HEK293T (cell line): ENCODE measurements around the gene LYZL6.

Source experiments
- ARNT ChIP-seq: fragments of 450-650 bp; IDR thresholded peaks from 2 replicates; pipeline ENCODE4 v1.6.1; 2017; ENCODE audit warnings: mild to moderate bottlenecking
- BHLHE40 ChIP-seq: fragments of 450-650 bp; IDR thresholded peaks from 2 replicates; pipeline ENCODE4 v1.6.1; 2016; ENCODE audit warnings: mild to moderate bottlenecking, moderate library complexity, borderline replicate concordance
- ELF4 ChIP-seq: fragments of 450-650 bp; IDR thresholded peaks from 2 replicates; pipeline ENCODE4 v1.6.1; 2017; ENCODE audit warnings: antibody characterized with exemption
- FOXA1 ChIP-seq: fragments of 450-650 bp; IDR thresholded peaks from 2 replicates; pipeline ENCODE4 v1.6.1; 2016; ENCODE audit warnings: mild to moderate bottlenecking
- FOXK2 ChIP-seq: fragments of 450-650 bp; IDR thresholded peaks from 2 replicates; pipeline ENCODE4 v1.6.1; 2016; ENCODE audit warnings: mild to moderate bottlenecking
- FOXM1 ChIP-seq: fragments of 450-650 bp; IDR thresholded peaks from 2 replicates; pipeline ENCODE4 v1.6.1; 2017; ENCODE audit warnings: mild to moderate bottlenecking, borderline replicate concordance
- HDGF ChIP-seq: fragments of 450-650 bp; IDR thresholded peaks from 2 replicates; pipeline ENCODE4 v1.6.1; 2017; ENCODE audit warnings: antibody characterized with exemption, borderline replicate concordance
- L3MBTL2 ChIP-seq: fragments of 450-650 bp; conservative IDR thresholded peaks from 2 replicates; pipeline ENCODE4 v1.6.1; 2016; ENCODE audit warnings: mild to moderate bottlenecking
- SP1 ChIP-seq: fragments of 450-650 bp; IDR thresholded peaks from 2 replicates; pipeline ENCODE4 v1.6.1; 2017
- SUZ12 ChIP-seq: fragments of 450-650 bp; IDR thresholded peaks from 2 replicates; pipeline ENCODE4 v1.6.1; 2016; ENCODE audit warnings: mild to moderate bottlenecking
- TARDBP ChIP-seq: fragments of 450-650 bp; IDR thresholded peaks from 2 replicates; pipeline ENCODE4 v1.6.1; 2016
- ZNF384 ChIP-seq: fragments of 450-650 bp; IDR thresholded peaks from 2 replicates; pipeline ENCODE4 v1.6.1; 2016
- TF ChIP-seq, protein P1 (sequence below): fragments of 450-650 bp; IDR thresholded peaks from 2 replicates; pipeline ENCODE4 v1.6.1; 2016

DNA sequence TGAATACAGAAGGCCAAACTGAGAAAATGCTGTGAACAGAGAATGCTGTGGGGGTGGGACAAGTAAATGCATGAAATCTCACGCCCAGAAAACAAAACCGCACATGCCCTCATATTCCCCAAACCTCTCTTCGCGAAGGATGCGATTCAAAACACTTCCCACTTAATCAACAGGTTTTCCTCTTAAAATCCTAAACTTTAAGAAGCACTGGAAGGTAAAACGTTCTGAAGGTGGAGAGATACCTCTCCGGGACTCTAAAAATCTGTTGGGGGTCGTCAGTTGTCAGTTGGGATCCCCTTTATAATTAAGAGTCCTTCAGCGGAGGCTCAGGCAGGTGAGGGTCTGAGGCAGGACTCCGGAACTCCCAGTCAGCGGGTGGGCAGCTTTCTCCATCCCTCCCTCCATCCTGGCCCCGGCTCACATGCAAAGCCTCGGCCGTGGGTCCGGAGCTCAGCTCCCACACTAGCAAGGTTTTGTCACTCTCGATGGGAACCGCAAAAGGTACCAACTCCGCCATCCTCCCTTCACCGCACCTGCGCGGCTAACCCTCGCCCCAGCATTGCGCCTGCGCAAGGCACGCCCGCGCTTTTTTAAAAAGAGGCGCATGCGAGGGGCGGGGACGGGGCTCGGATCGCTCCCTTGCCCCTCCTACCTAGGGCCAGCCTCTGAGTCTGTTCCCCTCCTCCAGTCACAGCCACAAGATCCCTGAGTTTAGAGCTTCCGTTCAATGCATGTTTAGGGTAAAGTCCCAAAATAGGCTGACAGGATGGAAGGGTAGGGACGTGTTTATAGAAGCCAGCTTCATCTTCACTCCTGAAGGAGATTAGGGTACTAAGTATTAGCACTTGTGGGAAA lies 13.1 kb downstream of the LYZL6 start, which contains the start of gene RDM1:
- TF ChIP-seq FOXA1, result no peak
- TF ChIP-seq ELF4, result no peak
- TF ChIP-seq L3MBTL2, result peak; percentile 96
- no peak for TF ChIP-seq ZNF384
- TF ChIP-seq FOXM1, result no peak
- TF ChIP-seq SP1, result no peak
- TF ChIP-seq, protein P1, sequence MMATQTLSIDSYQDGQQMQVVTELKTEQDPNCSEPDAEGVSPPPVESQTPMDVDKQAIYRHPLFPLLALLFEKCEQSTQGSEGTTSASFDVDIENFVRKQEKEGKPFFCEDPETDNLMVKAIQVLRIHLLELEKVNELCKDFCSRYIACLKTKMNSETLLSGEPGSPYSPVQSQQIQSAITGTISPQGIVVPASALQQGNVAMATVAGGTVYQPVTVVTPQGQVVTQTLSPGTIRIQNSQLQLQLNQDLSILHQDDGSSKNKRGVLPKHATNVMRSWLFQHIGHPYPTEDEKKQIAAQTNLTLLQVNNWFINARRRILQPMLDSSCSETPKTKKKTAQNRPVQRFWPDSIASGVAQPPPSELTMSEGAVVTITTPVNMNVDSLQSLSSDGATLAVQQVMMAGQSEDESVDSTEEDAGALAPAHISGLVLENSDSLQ, result no peak
- no peak for TF ChIP-seq ARNT
- TF ChIP-seq SUZ12, result no peak
- no peak for TF ChIP-seq FOXK2
- no peak for TF ChIP-seq BHLHE40
- no peak for TF ChIP-seq TARDBP
- no peak for TF ChIP-seq HDGF
